Hepatocyte (in vitro differentiated cells): ENCODE data around the gene PYROXD2.

Experiments used
- EZH2 ChIP-seq: fragments of 200-600 bp; sonication (generic); IDR thresholded peaks from 2 replicates; pipeline ENCODE4 v1.6.1; 2016; ENCODE audit warnings: antibody characterized with exemption, mild to moderate bottlenecking, borderline replicate concordance
- EZH2phosphoT487 ChIP-seq: fragments of 200-600 bp; sonication (generic); IDR thresholded peaks from one replicate; pipeline ENCODE4 v1.6.1; 2018; ENCODE audit warnings: antibody characterized with exemption, mild to moderate bottlenecking, low read depth, moderate library complexity; ENCODE audit not compliant: unreplicated experiment, severe bottlenecking

DNA sequence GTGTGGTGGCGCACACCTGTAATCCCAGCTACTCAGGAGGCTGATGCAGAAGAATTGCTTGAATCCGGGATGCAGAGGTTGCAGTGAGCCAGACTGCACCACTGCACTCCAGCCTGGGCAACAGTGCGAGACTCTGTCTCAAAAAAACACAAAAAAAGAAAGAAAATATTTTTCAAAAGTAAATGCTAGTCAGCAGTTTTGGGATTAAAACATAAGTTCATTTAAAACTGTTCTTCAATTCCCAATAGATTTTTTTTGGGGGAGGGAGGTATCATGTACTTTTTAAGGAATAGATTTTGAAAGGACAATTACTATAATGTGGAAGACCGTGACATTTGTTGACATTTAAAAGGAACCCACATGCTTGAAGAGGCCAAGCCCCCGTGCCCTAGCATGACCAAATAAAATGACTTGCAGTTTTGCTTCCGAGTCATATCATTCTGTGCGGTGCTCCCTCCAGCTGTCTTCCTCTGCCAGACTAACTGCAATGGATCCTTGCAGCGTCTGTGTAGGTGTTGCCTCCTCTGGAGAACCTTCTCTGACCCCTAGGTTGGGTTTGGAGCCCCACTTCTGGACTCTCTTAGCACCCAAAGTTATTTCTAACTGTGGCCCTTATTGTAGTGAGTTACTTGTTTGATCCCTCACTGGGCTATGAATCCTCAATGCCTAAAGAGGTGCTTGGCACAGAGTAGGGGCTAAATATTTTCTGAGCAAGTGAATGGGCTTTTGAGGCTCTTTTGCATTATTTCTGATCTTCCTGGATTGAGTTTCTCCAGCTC is 49.2 kb upstream of the PYROXD2 start:
- no peak for TF ChIP-seq EZH2
- no peak for TF ChIP-seq EZH2phosphoT487
